HUES48 (cell line): ENCODE data around the gene SCNN1A.

Experiments used
- H3K27ac ChIP-seq: one replicate; pipeline ENCODE4 v1.7.0; 2013; ENCODE audit warnings: low read depth, low read length, inconsistent platforms
- H3K27me3 ChIP-seq: 2 replicates; pipeline ENCODE4 v1.6.1; 2013; ENCODE audit warnings: mild to moderate bottlenecking, low read length; ENCODE audit not compliant: control insufficient read depth, insufficient read depth
- H3K36me3 ChIP-seq: 2 replicates; pipeline ENCODE4 v1.6.1; 2013; ENCODE audit warnings: low read length; ENCODE audit not compliant: control insufficient read depth, insufficient read depth
- H3K4me1 ChIP-seq: 2 replicates; pipeline ENCODE4 v1.6.1; 2013; ENCODE audit warnings: mild to moderate bottlenecking, low read length; ENCODE audit not compliant: control insufficient read depth, insufficient read depth
- H3K4me3 ChIP-seq: 2 replicates; pipeline ENCODE4 v1.5.1; 2013; ENCODE audit warnings: mild to moderate bottlenecking, low read depth, low read length
- H3K9ac ChIP-seq: 2 replicates; pipeline ENCODE4 v1.6.1; 2013; ENCODE audit warnings: mild to moderate bottlenecking, low read depth, low read length, moderate library complexity
- H3K9me3 ChIP-seq: 2 replicates; pipeline ENCODE4 v1.6.1; 2013; ENCODE audit warnings: low read length; ENCODE audit not compliant: control insufficient read depth, insufficient read depth

The SCNN1A gene

GRCh38 chr12:6375269-6376078 lies at the start of gene SCNN1A:
Gene SCNN1A (minus strand): TSS chr12:6375563. CDS start chr12:6374783, 780 bp downstream.
- peak within 1 kb of the TSS; percentile 86 for H3K27ac ChIP-seq
- no peaks in the 10 kb centered on the region for H3K9me3 ChIP-seq
- H3K9ac ChIP-seq, result peak within 1 kb of the TSS; percentile 76
- no peaks in the 10 kb centered on the region for H3K27me3 ChIP-seq
- peaks cover 43% of the 10 kb centered on the region for H3K4me1 ChIP-seq
- H3K36me3 ChIP-seq, result 0 out of 2 replicates have a peak, but pooled peaks cover under 1% of the 10 kb centered on the region
- peak within 1 kb of the TSS; percentile 75 for H3K4me3 ChIP-seq

GRCh38 chr12:6424866-6425265 lies 49.5 kb upstream of the SCNN1A start:
- H3K27ac ChIP-seq, result no peak overlapping the region
- H3K36me3 ChIP-seq, result no peaks in the 10 kb centered on the region
- no peak overlapping the region for H3K9ac ChIP-seq
- no peaks in the 10 kb centered on the region for H3K9me3 ChIP-seq
- no peak overlapping the region for H3K4me3 ChIP-seq
- no peaks in the 10 kb centered on the region; the same call in 1 of the 2 replicates for H3K4me1 ChIP-seq
- H3K27me3 ChIP-seq, result no peaks in the 10 kb centered on the region; the same call in 1 of the 2 replicates

- H3K4me3 ChIP-seq, result no peak overlapping the region
- no peaks in the 10 kb centered on the region; the same call in 1 of the 2 replicates for H3K4me1 ChIP-seq
- H3K9ac ChIP-seq, result no peak overlapping the region
- H3K27ac ChIP-seq, result no peak overlapping the region
- H3K36me3 ChIP-seq, result no peaks in the 10 kb centered on the region
- no peaks in the 10 kb centered on the region for H3K9me3 ChIP-seq
- H3K27me3 ChIP-seq, result no peaks in the 10 kb centered on the region; the same call in 1 of the 2 replicates
These were observed 48.6 kb upstream of the SCNN1A start for GRCh38 chr12:6424008-6424347.

- Histone ChIP-seq H3K4me3 (no peak overlapping the region), H3K27me3 (no peaks in the 10 kb centered on the region; the same call in 1 of the 2 replicates), H3K9ac (no peak overlapping the region), H3K36me3 (no peaks in the 10 kb centered on the region), H3K9me3 (no peaks in the 10 kb centered on the region), H3K4me1 (no peaks in the 10 kb centered on the region; the same call in 1 of the 2 replicates), H3K27ac (no peak overlapping the region)
These were observed 48.1 kb upstream of the SCNN1A start for GRCh38 chr12:6423267-6424007.

- no peak overlapping the region for H3K27ac ChIP-seq
- no peaks in the 10 kb centered on the region for H3K36me3 ChIP-seq
- H3K4me3 ChIP-seq, result no peak overlapping the region
- H3K4me1 ChIP-seq, result no peaks in the 10 kb centered on the region; the same call in 1 of the 2 replicates
- H3K9me3 ChIP-seq, result no peaks in the 10 kb centered on the region
- H3K27me3 ChIP-seq, result no peaks in the 10 kb centered on the region; the same call in 1 of the 2 replicates
- no peak overlapping the region for H3K9ac ChIP-seq
These were observed 45.0 kb upstream of the SCNN1A start for GRCh38 chr12:6420364-6420763.

- Histone ChIP-seq H3K36me3 (no peaks in the 10 kb centered on the region), H3K27ac (no peak overlapping the region), H3K27me3 (no peaks in the 10 kb centered on the region; the same call in 1 of the 2 replicates), H3K9me3 (no peaks in the 10 kb centered on the region), H3K4me3 (no peak overlapping the region), H3K9ac (no peak overlapping the region), H3K4me1 (no peaks in the 10 kb centered on the region; the same call in 1 of the 2 replicates)
These were observed 43.4 kb upstream of the SCNN1A start for GRCh38 chr12:6418796-6419195.

- Histone ChIP-seq H3K9me3 (no peaks in the 10 kb centered on the region), H3K27me3 (no peaks in the 10 kb centered on the region; the same call in 1 of the 2 replicates), H3K9ac (no peak overlapping the region), H3K4me1 (no peaks in the 10 kb centered on the region), H3K4me3 (no peak overlapping the region), H3K27ac (no peak overlapping the region), H3K36me3 (no peaks in the 10 kb centered on the region)
These were observed 41.2 kb upstream of the SCNN1A start for GRCh38 chr12:6416596-6416995.

GRCh38 chr12:6407236-6407954 lies 32.0 kb upstream of the SCNN1A start:
- no peak overlapping the region for H3K4me3 ChIP-seq
- no peaks in the 10 kb centered on the region for H3K4me1 ChIP-seq
- H3K36me3 ChIP-seq, result no peaks in the 10 kb centered on the region
- H3K27me3 ChIP-seq, result no peaks in the 10 kb centered on the region
- no peak overlapping the region for H3K27ac ChIP-seq
- no peaks in the 10 kb centered on the region for H3K9me3 ChIP-seq
- no peak overlapping the region for H3K9ac ChIP-seq

- H3K4me1 ChIP-seq, result no peaks in the 10 kb centered on the region
- no peak overlapping the region for H3K4me3 ChIP-seq
- H3K9ac ChIP-seq, result no peak overlapping the region
- H3K36me3 ChIP-seq, result no peaks in the 10 kb centered on the region
- no peaks in the 10 kb centered on the region for H3K27me3 ChIP-seq
- no peak overlapping the region for H3K27ac ChIP-seq
- H3K9me3 ChIP-seq, result no peaks in the 10 kb centered on the region
These were observed 30.6 kb upstream of the SCNN1A start for GRCh38 chr12:6405963-6406362.

- Histone ChIP-seq H3K9ac (no peak overlapping the region), H3K27me3 (no peaks in the 10 kb centered on the region), H3K4me3 (no peak overlapping the region), H3K4me1 (no peaks in the 10 kb centered on the region), H3K9me3 (no peaks in the 10 kb centered on the region), H3K27ac (no peak overlapping the region), H3K36me3 (no peaks in the 10 kb centered on the region)
These were observed 29.0 kb upstream of the SCNN1A start for GRCh38 chr12:6404390-6404789.
